HepG2 (cell line): ENCODE results near the gene SDK2. TPM values are rescaled to one million over a fixed set of nuclear protein-coding genes. Genes with fewer than 3 reads are reported as not detected.

Experiments used
- ATAC-seq: fragments of 200-7000 bp; cut with Tn5 transposase; 3 replicates; pipeline ENCODE4 v1.9.1; 2020; ENCODE audit warnings: mild to moderate bottlenecking, moderate library complexity
- BruUV-seq: library from RNA; stranded (reverse); fragments of 400-500 nt; replicated peaks from 2 replicates; lab custom pipeline; 2021; lab: Mats Ljungman, UMichigan
- CTCF ChIA-PET: fragments of 300-600 bp; formaldehyde crosslinking; extraction: SDS; loops from one replicate; lab custom pipeline; 2021; ENCODE audit warnings: low total read pairs, inconsistent platforms, low intra/inter-chr PET ratio; lab: Yijun Ruan, JAX
- POLR2A ChIA-PET: fragments of 350-600 bp; sonication (Branson Sonifier 250); formaldehyde crosslinking; loops from one replicate; lab custom pipeline; 2020; ENCODE audit warnings: antibody characterized with exemption, inconsistent platforms; lab: Yijun Ruan, JAX
- DNase-seq: peaks from one replicate; pipeline ENCODE4 v3.0.0-alpha.2; 2015; ENCODE audit warnings: low spot score
- FAIRE-seq: peaks from 3 replicates; lab custom pipeline; 2011; peaks lifted over from hg19 to GRCh38; lab: Jason Lieb, UNC
- H2AFZ ChIP-seq: one replicate; pipeline ENCODE4 v1.6.1; 2011; ENCODE audit warnings: low read length, inconsistent platforms
- H3K27ac ChIP-seq: fragments of 300-600 bp; 3 replicates; pipeline ENCODE4 v1.8.0; 2011; ENCODE audit warnings: mixed run types, mild to moderate bottlenecking, mixed read lengths, low read length, inconsistent platforms; ENCODE audit not compliant: insufficient read depth; ENCODE audit errors: extremely low read length
- H3K27me3 ChIP-seq, 2 experiments: fragments of 200-600 bp in 1 of 2; 2 replicates in 1 of 2; 3 replicates in 1 of 2; pipeline versions ENCODE4 v1.6.0 to v1.8.0; 2011; ENCODE audit warnings: low read length in 2 of 2, mild to moderate bottlenecking in 2 of 2, moderate library complexity in 2 of 2, inconsistent platforms in 1 of 2; ENCODE audit not compliant: insufficient read depth in 2 of 2, control insufficient read depth in 1 of 2
- H3K36me3 ChIP-seq, 2 experiments: fragments of 200-600 bp in 1 of 2; replicated peaks in 1 of 2; 2 replicates in 1 of 2; 3 replicates in 1 of 2; pipeline versions ENCODE4 v1.5.1 to v1.8.0; 2011; ENCODE audit warnings: low read length in 2 of 2, inconsistent platforms in 1 of 2; ENCODE audit not compliant: insufficient read depth in 2 of 2, control insufficient read depth in 1 of 2
- H3K4me1 ChIP-seq: 2 replicates; pipeline ENCODE4 v1.5.1; 2012; ENCODE audit warnings: low read length, inconsistent platforms; ENCODE audit not compliant: insufficient read depth
- H3K4me2 ChIP-seq: 2 replicates; pipeline ENCODE4 v1.6.0; 2011; ENCODE audit warnings: low read depth, low read length, inconsistent platforms
- H3K4me3 ChIP-seq, 3 experiments: fragments of 200-600 bp in 1 of 3; sonication (generic), shearing (Covaris generic) in 1 of 3; replicated peaks in 1 of 3; 2 replicates each; pipeline ENCODE4 v1.5.1; 2011 to 2016; ENCODE audit warnings: low read length in 3 of 3, inconsistent platforms in 2 of 3, low read depth in 2 of 3, mild to moderate bottlenecking in 2 of 3, control low read depth in 1 of 3, mixed read lengths in 1 of 3; ENCODE audit not compliant: insufficient read depth in 1 of 3
- H3K79me2 ChIP-seq: one replicate; pipeline ENCODE4 v1.6.1; 2011; ENCODE audit warnings: low read length, inconsistent platforms; ENCODE audit not compliant: insufficient read depth
- H3K9ac ChIP-seq: 2 replicates; pipeline ENCODE4 v1.6.0; 2011; ENCODE audit warnings: mild to moderate bottlenecking, low read depth, low read length, inconsistent platforms; ENCODE audit not compliant: insufficient read depth
- H3K9me3 ChIP-seq: 2 replicates; pipeline ENCODE4 v1.5.1; 2012; ENCODE audit warnings: mild to moderate bottlenecking, low read length
- H4K20me1 ChIP-seq: 2 replicates; pipeline ENCODE4 v1.6.0; 2011; ENCODE audit warnings: inconsistent platforms, mild to moderate bottlenecking, low read length, moderate library complexity; ENCODE audit not compliant: insufficient read depth
- ATF1 ChIP-seq: IDR thresholded peaks from 2 replicates; pipeline ENCODE4 v1.6.1; 2016; ENCODE audit warnings: mild to moderate bottlenecking, control low read depth
- ETV5 ChIP-seq: IDR thresholded peaks from 2 replicates; pipeline ENCODE4 v1.6.1; 2018; ENCODE audit warnings: missing biosample characterization, missing genetic modification reagents, inconsistent platforms, borderline replicate concordance
- HNF1B ChIP-seq: sonication (generic); formaldehyde crosslinking; IDR thresholded peaks from 2 replicates; pipeline ENCODE4 v1.5.1; 2020; ENCODE audit warnings: mild to moderate bottlenecking, moderate library complexity, missing genetic modification reagents
- MEIS1 ChIP-seq: sonication (generic); formaldehyde crosslinking; IDR thresholded peaks from 2 replicates; pipeline ENCODE4 v1.9.0; 2021; ENCODE audit warnings: mild to moderate bottlenecking, missing genetic modification reagents, moderate library complexity, borderline replicate concordance
- RBFOX2 ChIP-seq: fragments of 200-400 bp; formaldehyde crosslinking; IDR thresholded peaks from 2 replicates; pipeline ENCODE4 v1.6.1; 2017; ENCODE audit warnings: low read depth, mild to moderate bottlenecking, low read length
- SIX1 ChIP-seq: sonication (generic); formaldehyde crosslinking; IDR thresholded peaks from 2 replicates; pipeline ENCODE4 v1.4.0; 2020; ENCODE audit warnings: missing genetic modification reagents, borderline replicate concordance
- TBP ChIP-seq: sonication (generic); formaldehyde crosslinking; IDR thresholded peaks from 2 replicates; pipeline ENCODE4 v1.5.0; 2020; ENCODE audit warnings: missing genetic modification reagents
- THYN1 ChIP-seq: sonication (generic); formaldehyde crosslinking; IDR thresholded peaks from 2 replicates; pipeline ENCODE4 v1.8.1; 2023; ENCODE audit warnings: low read depth, mild to moderate bottlenecking, moderate library complexity, missing genetic modification reagents, borderline replicate concordance
- ZFY ChIP-seq: sonication (generic); formaldehyde crosslinking; IDR thresholded peaks from 2 replicates; pipeline ENCODE4 v1.4.0; 2020; ENCODE audit warnings: missing genetic modification reagents
- ZNF234 ChIP-seq: sonication (generic); formaldehyde crosslinking; conservative IDR thresholded peaks from 2 replicates; pipeline ENCODE4 v1.5.1; 2020; ENCODE audit warnings: mild to moderate bottlenecking, missing genetic modification reagents
- ZNF614 ChIP-seq: IDR thresholded peaks from 2 replicates; pipeline ENCODE4 v1.6.1; 2018; ENCODE audit warnings: missing biosample characterization, missing genetic modification reagents, inconsistent platforms, borderline replicate concordance
- WGBS: methylation state at CpG from one replicate; pipeline ENCODE4 v1.1.6; 2017; ENCODE audit warnings: low lambda C conversion rate; 5-methylcytosine and 5-hydroxymethylcytosine counted together
- in situ Hi-C: cut with HindIII; loops from 2 replicates; pipeline ENCODE4 v1.10.0; 2017; ENCODE audit warnings: low pct_unique_long_range_greater_than_20kb; ENCODE audit not compliant: extremely low pct_ligation_motif_present
- intact Hi-C: fragments of 100-400 bp; cut with micrococcal nuclease; formaldehyde crosslinking; loops from one replicate; pipeline ENCODE4 v1.10.0; 2022; ENCODE audit not compliant: unreplicated experiment
- polyA plus RNA-seq, 8 experiments: library from polyadenylated mRNA; depleted of rRNA in 3 of 8; stranded (reverse) in 7 of 8; unstranded in 1 of 8; fragments of >200 nt; fragmentation: Illumina TruSeq in 4 of 8; extraction: Trizol in 4 of 8; gene quantifications; 2 replicates each; pipeline versions ENCODE4 v1.2.1 to v1.2.3, GENCODE V29; 2011 to 2016; ENCODE audit warnings: low read depth in 4 of 8, missing spikeins in 1 of 8, mixed read lengths in 1 of 8; ENCODE audit not compliant: insufficient read depth in 1 of 8
- total RNA-seq, 5 experiments: library from RNA; depleted of rRNA; stranded (reverse); fragments of >200 nt; fragmentation: Illumina TruSeq; extraction: Trizol; gene quantifications; 2 replicates each; pipeline ENCODE4 v1.2.3, GENCODE V29; 2016; ENCODE audit warnings: low read depth in 1 of 5
- TF ChIP-seq, protein P1 (sequence below): sonication (generic); formaldehyde crosslinking; IDR thresholded peaks from 2 replicates; pipeline ENCODE4 v1.4.0; 2020; ENCODE audit warnings: missing genetic modification reagents
- TF ChIP-seq, protein P2 (sequence below): IDR thresholded peaks from 2 replicates; pipeline ENCODE4 v1.6.1; 2018; ENCODE audit warnings: missing genetic modification reagents, mild to moderate bottlenecking, missing compliant biosample characterization

SDK2 gene
- total and polyA plus RNA-seq, 2 of the 13 experiments (the other 11 are each of a cell fraction or from before 2014, with no cell fraction given): not detected

DNA sequence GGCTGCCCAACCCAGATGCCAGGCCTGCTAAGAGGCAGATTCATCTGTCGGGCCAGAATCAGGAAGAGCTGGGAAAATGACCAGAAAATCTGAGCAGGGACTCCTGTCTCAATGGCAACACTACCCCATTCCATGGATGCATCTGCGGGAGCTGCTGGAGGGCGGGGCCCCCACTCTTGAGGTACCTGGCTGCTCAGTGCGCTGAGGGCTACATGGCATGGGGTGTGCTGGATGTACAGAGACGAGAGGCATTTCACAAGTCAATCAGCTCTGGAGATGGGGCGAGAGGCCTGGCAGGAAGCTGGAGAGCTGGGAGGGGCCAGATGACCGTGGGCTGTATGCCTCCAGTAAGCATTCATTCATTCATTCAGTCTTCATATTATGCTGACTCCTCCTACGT lies 6.4 kb downstream of the SDK2 start:
- in situ Hi-C loops: no loop called here
- TF ChIP-seq TBP (CRISPR knock-in tag) (no peak), SIX1 (no peak), ZNF614 (CRISPR knock-in tag) (no peak), ETV5 (CRISPR knock-in tag) (no peak), MEIS1 (CRISPR knock-in tag) (no peak), RBFOX2 (no peak), ZFY (no peak), THYN1 (no peak), ZNF234 (no peak), HNF1B (no peak), ATF1 (CRISPR knock-in tag) (no peak)
- TF ChIP-seq, protein P1, sequence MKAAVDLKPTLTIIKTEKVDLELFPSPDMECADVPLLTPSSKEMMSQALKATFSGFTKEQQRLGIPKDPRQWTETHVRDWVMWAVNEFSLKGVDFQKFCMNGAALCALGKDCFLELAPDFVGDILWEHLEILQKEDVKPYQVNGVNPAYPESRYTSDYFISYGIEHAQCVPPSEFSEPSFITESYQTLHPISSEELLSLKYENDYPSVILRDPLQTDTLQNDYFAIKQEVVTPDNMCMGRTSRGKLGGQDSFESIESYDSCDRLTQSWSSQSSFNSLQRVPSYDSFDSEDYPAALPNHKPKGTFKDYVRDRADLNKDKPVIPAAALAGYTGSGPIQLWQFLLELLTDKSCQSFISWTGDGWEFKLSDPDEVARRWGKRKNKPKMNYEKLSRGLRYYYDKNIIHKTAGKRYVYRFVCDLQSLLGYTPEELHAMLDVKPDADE (CRISPR knock-in tag): no peak
- TF ChIP-seq, protein P2, sequence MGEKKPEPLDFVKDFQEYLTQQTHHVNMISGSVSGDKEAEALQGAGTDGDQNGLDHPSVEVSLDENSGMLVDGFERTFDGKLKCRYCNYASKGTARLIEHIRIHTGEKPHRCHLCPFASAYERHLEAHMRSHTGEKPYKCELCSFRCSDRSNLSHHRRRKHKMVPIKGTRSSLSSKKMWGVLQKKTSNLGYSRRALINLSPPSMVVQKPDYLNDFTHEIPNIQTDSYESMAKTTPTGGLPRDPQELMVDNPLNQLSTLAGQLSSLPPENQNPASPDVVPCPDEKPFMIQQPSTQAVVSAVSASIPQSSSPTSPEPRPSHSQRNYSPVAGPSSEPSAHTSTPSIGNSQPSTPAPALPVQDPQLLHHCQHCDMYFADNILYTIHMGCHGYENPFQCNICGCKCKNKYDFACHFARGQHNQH (CRISPR knock-in tag): no peak
- TF ChIP-seq, all 625 proteins: peak for 0
- no peak overlapping the region for H3K9ac ChIP-seq
- DNase-seq (no peak), FAIRE-seq (no peak), ATAC-seq (no peak)
- no peak overlapping the region for H3K4me3 ChIP-seq
- H3K4me1 ChIP-seq: peaks cover 5% of the 10 kb centered on the region; the same call in 1 of the 2 replicates
- no TSS peak for BruUV-seq
- ChIA-PET POLR2A (no interaction called here), CTCF (no interaction called here)
- no peak overlapping the region for H3K27ac ChIP-seq
- H3K9me3 ChIP-seq: no peaks in the 10 kb centered on the region
- H4K20me1 ChIP-seq: no peaks in the 10 kb centered on the region; the same call in 1 of the 2 replicates
- peaks cover 18 to 70% of the 10 kb centered on the region in 2 experiments for H3K27me3 ChIP-seq
- WGBS: 18% methylated on average over 7 of the region's 8 CpGs
- intact Hi-C loops: no loop called here
- no peaks in the 10 kb centered on the region for H3K36me3 ChIP-seq
- no peak overlapping the region for H2AFZ ChIP-seq
- no peak overlapping the region for H3K4me2 ChIP-seq
- no peaks in the 10 kb centered on the region for H3K79me2 ChIP-seq
